ENCODE measurements around the gene CLASP1.
"Not testable (repeated sequence)": the region's sequence is repeated elsewhere in the genome, so short reads cannot be mapped to it uniquely, and the experiment has no call there.

CLASP1 gene

GRCh38 chr2:121469356-121469755 lies 179.9 kb downstream of the CLASP1 start:
- DNase-seq, result no peak

GRCh38 chr2:121468936-121469335 lies 180.3 kb downstream of the CLASP1 start:
- no peak for DNase-seq

GRCh38 chr2:121459291-121459690 lies 190.0 kb downstream of the CLASP1 start:
- DNase-seq, result no peak

GRCh38 chr2:121456325-121456724 lies 192.9 kb downstream of the CLASP1 start:
- DNase-seq, result no peak

- DNase-seq, result no peak
Observed at GRCh38 chr2:121455446-121455845, 193.8 kb downstream of the CLASP1 start.

- DNase-seq, result no peak
Observed at GRCh38 chr2:121454549-121455090, 194.6 kb downstream of the CLASP1 start.

GRCh38 chr2:121451398-121451797 lies 197.9 kb downstream of the CLASP1 start:
- no peak for DNase-seq

GRCh38 chr2:121450301-121450700 lies 199.0 kb downstream of the CLASP1 start:
- DNase-seq, result no peak

- no peak for DNase-seq
Observed at GRCh38 chr2:121446647-121447241, 202.5 kb downstream of the CLASP1 start.

- no peak for DNase-seq
Observed at GRCh38 chr2:121442889-121443288, 206.4 kb downstream of the CLASP1 start.

- DNase-seq, result not testable (repeated sequence)
Observed at GRCh38 chr2:121438290-121438689, 211.0 kb downstream of the CLASP1 start.

- DNase-seq, result no peak
Observed at GRCh38 chr2:121436918-121437317, 212.3 kb downstream of the CLASP1 start.

- DNase-seq, result no peak
Observed at GRCh38 chr2:121435790-121436189, 213.5 kb downstream of the CLASP1 start.

- DNase-seq, result no peak
Observed at GRCh38 chr2:121431214-121431613, 218.0 kb downstream of the CLASP1 start.

- DNase-seq, result no peak
Observed at GRCh38 chr2:121429927-121430520, 219.2 kb downstream of the CLASP1 start.

GRCh38 chr2:121429119-121429903 lies 220.0 kb downstream of the CLASP1 start:
- DNase-seq, result no peak

- DNase-seq, result no peak
Observed at GRCh38 chr2:121427187-121427689, 222.0 kb downstream of the CLASP1 start.

- DNase-seq, result no peak
Observed at GRCh38 chr2:121420486-121420885, 228.8 kb downstream of the CLASP1 start.

GRCh38 chr2:121419081-121419699 lies 230.1 kb downstream of the CLASP1 start:
- DNase-seq, result no peak

- DNase-seq, result no peak
Observed at GRCh38 chr2:121418494-121419058, 230.7 kb downstream of the CLASP1 start.

GRCh38 chr2:121417826-121418225 lies 231.4 kb downstream of the CLASP1 start:
- DNase-seq, result no peak

GRCh38 chr2:121415727-121416126 lies 233.5 kb downstream of the CLASP1 start:
- no peak for DNase-seq

- DNase-seq, result no peak
Observed at GRCh38 chr2:121412349-121412748, 236.9 kb downstream of the CLASP1 start.
